Left ventricle myocardium inferior (tissue), 1 donor: ENCODE results near the gene EHMT1. TPM values are rescaled to one million over a fixed set of nuclear protein-coding genes. Genes with fewer than 3 reads are reported as not detected.

ENCODE experiments used
- DNase-seq: peaks from one replicate; pipeline ENCODE4 v3.0.0-alpha.2; 2020
- H3K27ac ChIP-seq: fragments of 200-600 bp; replicated peaks from 2 replicates; pipeline ENCODE4 v1.8.0; 2021
- H3K27me3 ChIP-seq: fragments of 200-600 bp; 2 replicates; pipeline ENCODE4 v1.8.0; 2021; ENCODE audit warnings: low read depth
- H3K36me3 ChIP-seq: fragments of 200-600 bp; 2 replicates; pipeline ENCODE4 v1.8.0; 2021
- H3K4me1 ChIP-seq: fragments of 200-600 bp; 2 replicates; pipeline ENCODE4 v1.8.0; 2021
- H3K4me3 ChIP-seq: fragments of 200-600 bp; 2 replicates; pipeline ENCODE4 v1.8.0; 2021; ENCODE audit warnings: mild to moderate bottlenecking, moderate library complexity
- H3K9me3 ChIP-seq: fragments of 200-600 bp; replicated peaks from 2 replicates; pipeline ENCODE4 v1.8.0; 2021
- CTCF ChIP-seq: fragments of 200-600 bp; IDR thresholded peaks from 2 replicates; pipeline ENCODE4 v1.8.0; 2021; ENCODE audit warnings: antibody characterized with exemption, mild to moderate bottlenecking, borderline replicate concordance
- intact Hi-C: fragments of 100-400 bp; cut with micrococcal nuclease; formaldehyde crosslinking; loops from one replicate; pipeline ENCODE4 v1.11.0; 2022
- total RNA-seq: library from RNA; stranded (reverse); fragmentation: NEBNext Ultra II Directional; extraction: Animal tissue kit (Norgen Biotek cat#: 25700); gene quantifications from one replicate; pipeline ENCODE4 v1.2.1, GENCODE V29; 2021
- donor health status: DM: no; HTN: yes; CAD: no; lungs with severe emphysema.

Gene EHMT1
- total RNA-seq, 1 donor from 2014 or later = 31.3 TPM

- no peaks in the 10 kb centered on the region for H3K27me3 ChIP-seq
- no peak overlapping the region for H3K27ac ChIP-seq
- H3K36me3 ChIP-seq = peaks cover 14% of the 10 kb centered on the region
- no peaks in the 10 kb centered on the region for H3K9me3 ChIP-seq
- peak overlapping the region; percentile 19 for H3K4me3 ChIP-seq
- H3K4me1 ChIP-seq = peaks cover 17% of the 10 kb centered on the region
- DNase-seq = no peak
- TF ChIP-seq CTCF = no peak
- intact Hi-C loops = no loop called here
Observed at GRCh38 chr9:137639303-137640051, 20.7 kb downstream of the EHMT1 start.

- H3K4me1 ChIP-seq = peaks cover 22% of the 10 kb centered on the region
- no peaks in the 10 kb centered on the region for H3K27me3 ChIP-seq
- DNase-seq = no peak
- H3K9me3 ChIP-seq = no peaks in the 10 kb centered on the region
- H3K4me3 ChIP-seq = no peak overlapping the region
- no peak overlapping the region for H3K27ac ChIP-seq
- intact Hi-C loops = no loop called here
- no peak for TF ChIP-seq CTCF
- peaks cover 14% of the 10 kb centered on the region for H3K36me3 ChIP-seq
Observed at GRCh38 chr9:137640862-137641261, 22.1 kb downstream of the EHMT1 start.

GRCh38 chr9:137642118-137642601 is 23.4 kb downstream of the EHMT1 start:
- no peak for TF ChIP-seq CTCF
- Histone ChIP-seq H3K27me3 (no peaks in the 10 kb centered on the region), H3K9me3 (no peaks in the 10 kb centered on the region), H3K27ac (no peak overlapping the region), H3K4me3 (no peak overlapping the region), H3K36me3 (peaks cover 18% of the 10 kb centered on the region), H3K4me1 (peaks cover 29% of the 10 kb centered on the region)
- no peak for DNase-seq
- intact Hi-C loops = no loop called here

- no peak overlapping the region for H3K27ac ChIP-seq
- H3K9me3 ChIP-seq = no peaks in the 10 kb centered on the region
- no peak for TF ChIP-seq CTCF
- no peaks in the 10 kb centered on the region for H3K27me3 ChIP-seq
- H3K4me3 ChIP-seq = no peak overlapping the region
- intact Hi-C loops = no loop called here
- H3K4me1 ChIP-seq = peaks cover 30% of the 10 kb centered on the region
- no peak for DNase-seq
- H3K36me3 ChIP-seq = peaks cover 20% of the 10 kb centered on the region
Observed at GRCh38 chr9:137642892-137643291, 24.1 kb downstream of the EHMT1 start.

- H3K36me3 ChIP-seq = peaks cover 20% of the 10 kb centered on the region
- no peaks in the 10 kb centered on the region for H3K27me3 ChIP-seq
- TF ChIP-seq CTCF = no peak
- no peaks in the 10 kb centered on the region for H3K9me3 ChIP-seq
- peak; percentile 5 for DNase-seq
- H3K27ac ChIP-seq = no peak overlapping the region
- H3K4me1 ChIP-seq = peaks cover 27% of the 10 kb centered on the region
- no peak overlapping the region for H3K4me3 ChIP-seq
- intact Hi-C loops = no loop called here
Observed at GRCh38 chr9:137643921-137644320, 25.1 kb downstream of the EHMT1 start.
